ENCODE measurements around the gene MAML2.
"Not testable (repeated sequence)": the region's sequence is repeated elsewhere in the genome, so short reads cannot be mapped to it uniquely, and the experiment has no call there.

MAML2 gene

GRCh38 chr11:96204366-96204659, 138.7 kb downstream of the MAML2 start:
- DNase-seq = no peak

DNA sequence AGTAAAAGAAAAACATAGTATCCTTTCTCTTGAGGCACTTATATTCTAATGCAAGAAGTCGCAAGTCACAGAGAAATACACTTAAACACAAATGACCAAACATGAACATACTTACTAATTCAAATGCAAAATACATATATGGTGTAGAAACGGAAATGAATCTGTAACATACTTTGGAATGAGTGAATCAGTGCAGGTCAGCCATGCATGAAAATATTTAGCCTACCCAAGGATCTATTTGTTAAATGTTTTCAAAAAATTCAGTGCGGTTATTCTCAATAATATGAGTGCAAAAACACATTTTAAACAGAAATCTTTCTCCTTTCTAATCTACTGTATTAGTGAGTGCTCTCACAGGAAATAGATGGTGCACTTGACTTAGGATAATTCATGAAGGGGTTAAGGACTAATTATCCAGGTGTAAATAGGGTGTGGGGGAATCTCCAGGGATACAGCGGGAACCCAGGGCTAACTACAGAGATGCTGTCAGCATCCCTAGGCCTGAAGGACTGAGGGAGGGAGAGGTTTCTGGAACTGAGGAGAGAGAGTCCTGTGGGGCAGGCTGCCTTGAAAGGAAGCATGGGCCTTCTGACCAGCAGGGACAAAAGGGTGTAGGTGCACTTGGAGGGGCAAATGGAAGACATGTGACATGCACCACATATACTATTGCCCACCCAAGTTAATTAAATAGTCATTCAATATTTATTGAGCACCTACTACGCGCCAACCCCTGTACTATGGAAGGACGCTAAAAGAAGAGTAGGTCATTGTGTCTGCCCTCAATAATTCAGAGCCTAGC, 139.2 kb downstream of the MAML2 start:
- no peak for DNase-seq

- no peak for DNase-seq
Measured at GRCh38 chr11:96200243-96200642, 142.8 kb downstream of the MAML2 start.

GRCh38 chr11:96199563-96200025, 143.4 kb downstream of the MAML2 start:
- peak; percentile 21 for DNase-seq

DNA sequence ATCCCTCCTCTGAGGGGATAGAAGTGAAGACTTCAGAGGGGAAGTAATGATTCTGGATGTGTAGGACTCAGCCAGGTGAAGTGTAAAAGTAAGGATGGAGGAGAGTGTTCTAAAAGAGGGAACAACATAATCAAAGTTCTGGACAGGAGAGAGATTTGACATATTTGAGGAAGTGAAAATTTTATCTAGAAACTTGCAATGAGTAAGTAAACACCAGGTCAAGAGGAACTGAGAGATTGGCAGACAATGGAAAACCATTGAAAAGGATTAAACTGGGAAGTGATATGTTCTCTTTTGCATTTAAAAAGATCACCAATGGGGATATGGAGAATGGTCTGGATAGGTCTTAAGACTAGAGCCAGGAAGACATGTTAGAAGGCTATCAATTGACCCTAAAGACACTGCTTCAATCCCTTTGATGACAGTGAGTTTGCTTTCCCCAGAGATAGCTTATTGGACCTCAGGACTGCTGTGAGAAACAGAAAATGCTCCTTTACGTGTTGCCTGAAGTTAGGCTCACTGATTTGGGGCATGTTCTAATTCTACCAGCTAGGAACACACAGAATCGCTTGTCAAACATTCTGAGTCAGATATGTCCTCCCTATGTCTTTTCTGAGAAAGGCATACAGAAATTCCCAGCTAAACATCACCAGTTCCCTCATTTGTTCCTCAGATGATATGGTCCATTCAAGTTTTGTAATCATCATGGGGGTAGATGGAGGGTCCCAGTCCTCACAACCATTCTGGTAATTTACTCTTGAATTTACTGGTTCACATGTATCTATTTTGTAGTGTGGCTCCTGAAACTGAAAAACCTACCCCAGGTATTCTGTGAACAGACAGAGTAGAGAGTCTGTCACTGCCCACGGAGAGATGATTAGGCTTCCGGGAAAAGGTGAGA, 144.9 kb downstream of the MAML2 start:
- no peak for DNase-seq

DNA sequence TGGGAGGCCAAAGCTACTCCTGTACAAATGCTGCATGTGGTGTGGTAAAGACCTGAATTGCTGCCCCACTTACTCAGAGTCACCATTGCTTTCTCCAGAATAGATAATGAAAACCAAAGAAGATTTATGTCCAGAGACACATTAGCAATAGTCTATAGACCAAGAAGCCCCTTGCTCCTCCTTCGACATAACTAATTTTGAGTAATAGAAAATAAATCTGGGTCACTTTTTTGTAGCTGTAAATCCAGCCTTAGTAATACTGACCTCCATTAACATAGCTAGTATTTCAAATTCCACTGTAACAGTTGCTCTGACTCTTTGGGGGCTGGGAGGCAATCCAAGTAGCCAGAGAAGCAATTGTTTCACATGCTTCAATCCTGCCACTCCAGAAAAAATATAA, 145.9 kb downstream of the MAML2 start:
- DNase-seq = no peak

GRCh38 chr11:96196181-96196662, 146.8 kb downstream of the MAML2 start:
- no peak for DNase-seq

- DNase-seq = no peak
Measured at GRCh38 chr11:96195671-96196070, 147.3 kb downstream of the MAML2 start.

DNA sequence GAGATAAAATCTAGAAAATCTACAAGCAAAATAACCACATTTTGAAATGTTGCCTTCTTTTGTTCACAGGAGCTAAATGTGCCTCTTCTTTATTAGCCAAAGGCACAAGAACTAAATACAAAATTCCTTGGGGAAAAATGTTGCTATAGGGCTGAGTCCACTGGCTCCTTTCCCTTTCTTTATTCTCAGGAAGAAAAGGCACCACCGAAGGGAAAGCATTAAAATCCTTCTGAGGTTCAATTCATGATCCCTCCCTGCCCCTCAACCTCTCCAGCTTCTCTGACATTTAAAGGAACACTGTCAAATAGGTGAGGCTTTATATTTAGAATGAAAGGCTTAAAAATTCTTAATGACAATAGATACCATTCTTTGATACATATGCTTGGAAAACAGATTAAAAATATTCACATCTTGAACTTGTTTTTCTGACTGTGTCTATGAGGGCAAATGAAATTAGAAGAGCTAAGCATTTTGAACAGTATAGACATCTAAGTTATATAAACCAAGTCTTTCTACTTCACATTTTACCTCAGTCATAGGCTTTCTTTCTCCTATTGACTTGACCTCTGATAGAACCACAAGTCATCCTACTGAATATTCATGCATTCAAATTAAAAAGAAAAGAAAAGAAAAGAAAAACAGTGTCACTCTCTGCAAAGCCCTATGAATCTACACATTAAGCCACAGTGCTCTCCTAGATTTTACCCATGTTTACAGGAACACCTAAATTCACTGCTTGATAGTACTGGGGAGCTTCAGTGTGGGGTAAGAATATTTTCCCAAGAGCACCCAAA, 148.2 kb downstream of the MAML2 start:
- DNase-seq = no peak

DNA sequence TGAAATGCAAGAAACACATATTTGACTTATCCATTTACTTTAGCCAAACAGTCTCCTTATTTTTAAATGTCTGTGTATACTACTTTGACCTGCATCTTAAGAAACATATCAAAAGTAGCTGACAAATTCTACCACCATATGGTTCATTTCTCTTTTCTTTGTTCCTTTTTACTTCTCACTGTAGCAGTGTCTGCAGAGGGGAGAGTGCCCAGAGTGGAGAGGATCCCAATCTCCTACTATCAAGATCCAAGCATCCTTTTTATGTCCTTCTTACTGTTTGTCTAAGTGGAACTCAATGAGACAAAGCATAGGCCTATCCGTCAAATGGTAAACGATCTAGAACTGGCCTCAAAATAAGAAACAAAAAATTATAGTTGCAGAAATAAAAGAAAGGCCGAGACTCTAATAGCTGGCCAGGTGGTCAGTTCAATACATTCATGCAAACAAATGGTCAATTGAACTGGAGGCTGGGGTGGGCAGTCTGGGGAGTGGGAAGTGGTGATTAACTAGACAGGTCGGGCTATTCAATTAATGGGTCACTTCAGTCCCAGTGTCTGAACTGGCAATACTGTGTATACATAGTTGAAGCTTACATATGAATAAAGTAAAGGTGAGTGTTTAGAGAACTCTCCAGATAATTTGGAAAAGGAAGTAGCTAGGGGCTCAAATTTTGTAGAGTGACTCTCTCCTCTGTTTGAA, 149.1 kb downstream of the MAML2 start:
- DNase-seq = no peak

DNA sequence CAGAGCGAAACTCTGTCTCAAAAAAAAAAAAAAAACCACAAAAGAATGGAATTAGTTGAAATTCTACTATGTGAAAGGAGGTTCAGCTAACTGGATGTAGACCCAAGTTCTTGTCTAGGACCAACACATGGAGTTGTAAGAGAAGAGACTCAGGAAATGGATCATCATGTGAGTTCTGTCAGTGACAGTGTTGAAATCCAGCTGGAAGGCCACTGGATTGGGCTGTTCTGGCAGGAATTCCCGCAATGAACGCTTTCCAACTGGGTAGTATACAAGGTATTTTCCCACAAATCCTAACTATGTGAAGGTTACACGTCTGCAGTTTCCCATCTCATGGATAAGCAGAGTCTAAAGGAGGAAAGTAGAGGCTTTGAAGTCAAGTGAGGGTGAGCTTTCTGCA, 151.2 kb downstream of the MAML2 start:
- no peak for DNase-seq

GRCh38 chr11:96189351-96189750, 153.6 kb downstream of the MAML2 start:
- no peak for DNase-seq

- DNase-seq = no peak
Measured at GRCh38 chr11:96188243-96189006, 154.6 kb downstream of the MAML2 start.

- no peak for DNase-seq
Measured at GRCh38 chr11:96187822-96188221, 155.2 kb downstream of the MAML2 start.

GRCh38 chr11:96186806-96187205, 156.2 kb downstream of the MAML2 start:
- DNase-seq = no peak

- no peak for DNase-seq
Measured at GRCh38 chr11:96185220-96185768, 157.7 kb downstream of the MAML2 start.

- DNase-seq = not testable (repeated sequence)
Measured at GRCh38 chr11:96180937-96181336, 162.1 kb downstream of the MAML2 start.

- no peak for DNase-seq
Measured at GRCh38 chr11:96180341-96180740, 162.7 kb downstream of the MAML2 start.

- no peak for DNase-seq
Measured at GRCh38 chr11:96179905-96180304, 163.1 kb downstream of the MAML2 start.

- DNase-seq = no peak
Measured at GRCh38 chr11:96178887-96179279, 164.1 kb downstream of the MAML2 start.
